ENCODE data around the gene ELMOD1.

GRCh38 chr11:107570015-107570414, 20.9 kb upstream of the ELMOD1 start:
- TF ChIP-seq CTCF (IDR thresholded peaks at IDR 0.05) (no peak), POLR2A (IDR thresholded peaks at IDR 0.05) (no peak)
